HG03571 (cell line): Measurements from ENCODE around the gene CD244.
"Not testable (repeated sequence)": the region's sequence is repeated elsewhere in the genome, so short reads cannot be mapped to it uniquely, and the experiment has no call there.

Experiments used
- ATAC-seq: cut with Tn5 transposase; IDR thresholded peaks from one replicate; pipeline ENCODE4 v1.9.1; 2021; ENCODE audit not compliant: unreplicated experiment

Gene CD244

GRCh38 chr1:160880216-160880615 lies 17.5 kb upstream of the CD244 start:
- no peak for ATAC-seq

GRCh38 chr1:160879056-160879455 lies 16.4 kb upstream of the CD244 start:
- ATAC-seq: no peak

- no peak for ATAC-seq
Observed at GRCh38 chr1:160877221-160877620, 14.5 kb upstream of the CD244 start.

GRCh38 chr1:160876311-160876710 lies 13.6 kb upstream of the CD244 start:
- no peak for ATAC-seq

GRCh38 chr1:160875591-160875990 lies 12.9 kb upstream of the CD244 start:
- ATAC-seq: not testable (repeated sequence)

- no peak for ATAC-seq
Observed at GRCh38 chr1:160874935-160875334, 12.2 kb upstream of the CD244 start.

- ATAC-seq: no peak
Observed at GRCh38 chr1:160868141-160868540, 5.5 kb upstream of the CD244 start.

- not testable (repeated sequence) for ATAC-seq
Observed at GRCh38 chr1:160867651-160868050, 5.0 kb upstream of the CD244 start.

- ATAC-seq: no peak
Observed at GRCh38 chr1:160866695-160867260, 4.1 kb upstream of the CD244 start.

- no peak for ATAC-seq
Observed at GRCh38 chr1:160866001-160866694, 3.5 kb upstream of the CD244 start.

- no peak for ATAC-seq
Observed at GRCh38 chr1:160865337-160865736, 2.6 kb upstream of the CD244 start.

GRCh38 chr1:160864173-160864572 lies 1.5 kb upstream of the CD244 start:
- ATAC-seq: no peak

GRCh38 chr1:160863774-160864131 lies 1.1 kb upstream of the CD244 start:
- ATAC-seq: no peak

GRCh38 chr1:160863061-160863773 lies 530 bp upstream of the CD244 start:
- no peak for ATAC-seq

GRCh38 chr1:160860840-160861505 lies 1.7 kb downstream of the CD244 start:
- no peak for ATAC-seq

- ATAC-seq: no peak
Observed at GRCh38 chr1:160859166-160859565, 3.5 kb downstream of the CD244 start.

- no peak for ATAC-seq
Observed at GRCh38 chr1:160858507-160858906, 4.2 kb downstream of the CD244 start.

- no peak for ATAC-seq
Observed at GRCh38 chr1:160858097-160858496, 4.6 kb downstream of the CD244 start.

GRCh38 chr1:160855181-160855981 lies 7.3 kb downstream of the CD244 start:
- ATAC-seq: peak; percentile 85

- no peak for ATAC-seq
Observed at GRCh38 chr1:160853754-160854153, 8.9 kb downstream of the CD244 start.

- ATAC-seq: no peak
Observed at GRCh38 chr1:160853014-160853413, 9.7 kb downstream of the CD244 start.
